ENCODE results near the gene SLF1. TPM values are rescaled to one million over a fixed set of nuclear protein-coding genes. Genes with fewer than 3 reads are reported as not detected.
A peak's percentile ranks its signal among the peaks of the same experiment; 100 is the strongest.

SLF1 gene
- total RNA-seq, 1 donor from 2014 or later, result 13.7 TPM

DNA sequence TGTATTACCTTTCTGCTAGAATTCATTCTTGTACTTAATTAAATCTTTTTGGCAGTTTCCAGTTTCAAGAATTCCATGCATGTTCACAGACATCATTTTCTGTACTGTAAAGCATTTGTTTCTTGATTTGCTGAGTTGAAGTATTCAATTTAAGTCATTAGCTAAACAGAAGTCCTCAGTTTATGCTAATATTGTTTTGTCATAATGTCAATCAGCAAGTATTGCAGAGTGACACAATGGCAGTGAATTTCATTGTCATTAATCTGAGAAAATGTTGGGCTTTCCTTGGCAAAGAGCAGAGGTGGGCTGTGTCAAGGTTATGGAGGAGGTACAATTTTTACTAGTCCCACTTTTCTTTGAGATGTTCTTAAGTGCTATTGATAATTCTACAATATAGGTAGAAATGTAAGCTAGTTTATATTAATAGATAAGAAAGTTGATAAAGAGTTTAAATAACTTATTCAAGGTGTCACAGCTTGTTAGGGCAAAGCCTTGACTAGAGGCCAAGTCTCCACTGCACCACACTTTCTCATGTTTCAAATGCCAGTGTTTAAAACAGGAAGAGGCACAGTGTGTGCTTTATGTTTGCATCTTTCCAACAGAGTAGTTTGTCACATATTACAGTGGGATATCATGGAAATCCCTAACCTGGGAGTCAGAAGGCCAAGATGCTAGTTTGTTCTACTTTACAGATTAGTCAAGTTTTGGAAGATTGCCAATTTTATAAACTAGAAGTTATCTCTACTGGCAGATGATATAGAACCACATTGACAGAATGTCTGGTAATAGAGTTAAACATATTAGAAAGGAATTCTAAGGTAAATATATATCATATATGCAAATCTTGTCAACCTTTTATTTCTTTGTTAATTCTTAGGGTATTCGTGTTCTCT, 56.3 kb downstream of the SLF1 start:
- H3K4me3 Mint-ChIP-seq (ENCODE audit: low read depth), result no peak overlapping the region
- no peak overlapping the region for H3K27ac Mint-ChIP-seq
- no peaks in the 10 kb centered on the region for H3K4me1 Mint-ChIP-seq (ENCODE audit: low read depth)
- no peak for DNase-seq (ENCODE audit: low spot score)
- no peaks in the 10 kb centered on the region for H3K27me3 Mint-ChIP-seq (ENCODE audit: low read depth)
- no peaks in the 10 kb centered on the region for H3K9me3 Mint-ChIP-seq
- peaks cover 18% of the 10 kb centered on the region for H3K36me3 Mint-ChIP-seq (ENCODE audit: low read depth)
- intact Hi-C loops (cut with micrococcal nuclease), result no loop called here

DNA sequence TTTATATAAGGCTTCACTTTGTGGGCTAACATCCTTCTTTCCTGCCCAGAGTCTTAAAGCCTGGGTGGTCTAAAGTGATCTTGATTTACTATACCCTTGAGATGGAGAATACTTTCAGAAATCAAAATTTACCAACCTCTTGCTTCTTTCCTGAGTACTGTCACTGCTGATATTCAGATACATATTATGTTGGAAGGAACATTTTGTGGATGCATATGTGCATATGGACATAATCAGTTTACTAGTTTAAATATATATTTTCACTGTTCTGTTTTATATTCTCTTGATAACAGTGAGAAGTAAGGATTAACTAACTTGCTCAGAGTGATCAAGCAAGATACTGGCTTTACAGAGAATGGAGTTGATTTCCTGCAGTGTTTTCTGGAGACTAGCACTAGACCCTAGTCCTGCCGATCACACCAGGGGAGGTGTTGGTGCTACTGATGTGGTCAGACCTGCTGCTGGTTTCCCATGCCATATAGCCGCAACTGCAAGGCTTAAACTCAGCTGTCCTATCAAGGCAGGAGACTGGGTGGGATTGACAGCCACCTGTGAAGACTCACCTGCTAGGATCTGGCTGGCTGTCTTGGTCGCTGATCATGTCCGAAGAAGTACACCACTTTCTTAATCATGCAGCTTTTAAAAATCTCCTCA, 57.6 kb downstream of the SLF1 start:
- DNase-seq (ENCODE audit: low spot score), result no peak
- Mint-ChIP-seq H3K9me3 (no peaks in the 10 kb centered on the region), H3K4me3 (ENCODE audit: low read depth) (no peak overlapping the region), H3K36me3 (ENCODE audit: low read depth) (peaks cover 21% of the 10 kb centered on the region), H3K27ac (no peak overlapping the region), H3K27me3 (ENCODE audit: low read depth) (no peaks in the 10 kb centered on the region), H3K4me1 (ENCODE audit: low read depth) (no peaks in the 10 kb centered on the region)
- intact Hi-C loops (cut with micrococcal nuclease), result no loop called here

DNA sequence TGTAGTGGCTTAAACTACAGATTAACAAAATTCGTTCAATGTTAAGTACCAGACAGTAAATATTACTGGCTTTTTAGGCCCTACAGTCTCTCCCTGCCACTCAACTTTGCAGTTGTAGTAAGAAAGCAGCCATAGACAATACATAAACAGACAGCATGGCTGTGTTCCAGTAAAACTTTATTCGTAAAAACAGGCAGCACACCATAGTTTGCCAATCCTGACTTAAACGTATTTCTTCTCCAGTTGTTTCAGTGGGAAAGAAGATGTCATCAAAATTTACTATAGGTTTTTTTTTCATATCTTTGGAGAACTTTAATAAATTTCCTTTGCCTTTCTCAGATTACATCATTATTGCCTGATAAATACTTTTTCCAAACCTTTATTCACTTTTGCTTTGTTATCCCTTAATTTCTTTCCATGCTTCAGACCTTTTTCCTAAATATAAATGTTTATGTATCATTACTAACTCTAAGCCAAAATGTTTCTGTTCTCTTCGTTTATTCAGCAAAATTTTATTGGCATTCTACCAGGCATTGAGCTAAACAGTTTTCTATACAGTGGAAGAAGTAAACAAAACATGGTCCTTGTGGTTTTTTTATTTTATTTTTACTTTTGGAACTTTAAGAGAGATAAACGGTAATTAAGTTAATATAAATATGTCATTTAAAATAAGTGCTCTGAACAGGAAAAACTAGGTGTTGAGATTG, 64.5 kb downstream of the SLF1 start:
- intact Hi-C loops (cut with micrococcal nuclease), result no loop called here
- Mint-ChIP-seq H3K4me1 (ENCODE audit: low read depth) (no peaks in the 10 kb centered on the region), H3K4me3 (ENCODE audit: low read depth) (no peak overlapping the region), H3K27me3 (ENCODE audit: low read depth) (no peaks in the 10 kb centered on the region), H3K36me3 (ENCODE audit: low read depth) (peaks cover 14% of the 10 kb centered on the region), H3K9me3 (no peaks in the 10 kb centered on the region), H3K27ac (peak overlapping the region; percentile 7)
- no peak for DNase-seq (ENCODE audit: low spot score)

DNA sequence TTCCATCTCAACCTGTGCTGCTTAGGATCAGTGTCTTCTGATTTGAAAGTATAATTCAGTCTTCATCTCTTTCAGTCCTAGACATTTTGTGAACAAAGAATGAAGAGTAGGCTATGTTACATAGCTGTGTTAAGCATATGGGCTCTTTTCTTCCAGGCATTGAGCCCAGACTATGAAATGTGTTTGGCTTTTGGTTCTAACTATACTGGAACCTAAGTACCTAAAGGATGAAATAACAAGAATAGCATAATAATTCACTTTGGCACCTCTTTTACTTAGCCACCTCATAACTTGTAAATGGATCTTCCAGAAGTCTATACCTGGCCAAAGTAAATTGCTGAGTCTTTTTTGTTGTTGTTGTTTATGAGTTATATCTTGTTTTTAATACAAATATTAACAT, 71.4 kb downstream of the SLF1 start:
- no peaks in the 10 kb centered on the region for H3K4me1 Mint-ChIP-seq (ENCODE audit: low read depth)
- no peak overlapping the region for H3K4me3 Mint-ChIP-seq (ENCODE audit: low read depth)
- H3K9me3 Mint-ChIP-seq, result no peaks in the 10 kb centered on the region
- no peak overlapping the region for H3K27ac Mint-ChIP-seq
- H3K36me3 Mint-ChIP-seq (ENCODE audit: low read depth), result peaks cover 19% of the 10 kb centered on the region
- no peaks in the 10 kb centered on the region for H3K27me3 Mint-ChIP-seq (ENCODE audit: low read depth)
- intact Hi-C loops (cut with micrococcal nuclease), result no loop called here
- no peak for DNase-seq (ENCODE audit: low spot score)

DNA sequence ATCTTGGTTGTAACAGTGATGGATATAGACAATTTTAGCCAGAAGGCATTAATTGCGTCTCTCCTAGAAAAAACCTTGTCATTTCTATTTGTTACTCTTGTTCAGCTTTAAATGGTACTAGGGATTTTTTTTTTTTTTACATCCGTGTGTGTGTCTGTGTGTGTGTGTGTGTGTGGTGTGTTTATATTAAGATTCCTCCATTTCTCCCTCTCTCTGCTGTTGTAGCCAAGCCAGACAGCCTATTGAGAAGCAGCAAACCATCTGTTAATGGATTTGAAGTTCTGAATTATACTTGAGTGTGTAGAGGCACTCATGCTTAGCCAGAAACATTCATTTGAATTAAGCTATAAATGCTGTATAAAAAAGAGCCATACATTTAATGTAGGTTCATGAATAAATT, 72.3 kb downstream of the SLF1 start:
- H3K4me3 Mint-ChIP-seq (ENCODE audit: low read depth), result no peak overlapping the region
- H3K36me3 Mint-ChIP-seq (ENCODE audit: low read depth), result peaks cover 19% of the 10 kb centered on the region
- no peak for DNase-seq (ENCODE audit: low spot score)
- H3K27me3 Mint-ChIP-seq (ENCODE audit: low read depth), result no peaks in the 10 kb centered on the region
- H3K27ac Mint-ChIP-seq, result no peak overlapping the region
- H3K9me3 Mint-ChIP-seq, result no peaks in the 10 kb centered on the region
- H3K4me1 Mint-ChIP-seq (ENCODE audit: low read depth), result no peaks in the 10 kb centered on the region
- intact Hi-C loops (cut with micrococcal nuclease), result no loop called here

DNA sequence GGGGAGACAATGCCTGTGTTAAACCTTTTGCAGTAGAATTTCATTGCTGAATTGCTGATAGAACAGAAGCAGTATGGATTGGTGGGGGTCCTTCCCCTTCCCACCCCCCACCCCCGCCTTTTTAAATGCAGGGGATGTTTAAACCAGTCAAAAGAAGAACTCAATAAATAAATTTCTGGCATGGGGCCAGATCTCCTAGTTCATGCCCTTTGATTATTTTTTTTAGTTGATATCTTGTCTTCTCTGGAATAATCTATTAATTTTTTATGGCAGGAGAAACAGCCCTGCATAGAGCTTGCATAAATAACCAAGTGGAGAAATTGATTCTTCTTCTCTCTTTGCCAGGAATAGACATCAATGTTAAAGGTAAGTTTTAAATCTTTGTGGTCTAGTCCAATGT, 72.8 kb downstream of the SLF1 start:
- H3K4me3 Mint-ChIP-seq (ENCODE audit: low read depth), result no peak overlapping the region
- peaks cover 19% of the 10 kb centered on the region for H3K36me3 Mint-ChIP-seq (ENCODE audit: low read depth)
- no peak for DNase-seq (ENCODE audit: low spot score)
- intact Hi-C loops (cut with micrococcal nuclease), result no loop called here
- no peak overlapping the region for H3K27ac Mint-ChIP-seq
- no peaks in the 10 kb centered on the region for H3K4me1 Mint-ChIP-seq (ENCODE audit: low read depth)
- no peaks in the 10 kb centered on the region for H3K9me3 Mint-ChIP-seq
- no peaks in the 10 kb centered on the region for H3K27me3 Mint-ChIP-seq (ENCODE audit: low read depth)

DNA sequence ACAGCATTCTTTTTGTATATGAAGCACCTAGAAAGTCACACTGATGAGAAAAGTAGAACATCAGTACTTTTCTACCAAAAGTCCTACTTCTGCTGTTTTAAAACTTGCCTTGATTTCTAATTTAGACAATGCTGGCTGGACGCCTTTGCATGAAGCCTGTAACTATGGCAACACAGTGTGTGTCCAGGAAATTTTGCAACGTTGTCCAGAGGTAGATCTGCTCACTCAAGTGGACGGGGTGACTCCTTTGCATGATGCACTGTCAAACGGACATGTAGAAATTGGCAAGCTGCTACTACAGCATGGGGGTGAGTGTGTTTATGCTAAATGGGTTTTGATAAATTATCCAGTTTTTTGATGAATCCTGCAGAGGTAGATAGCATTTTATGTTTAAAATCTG, 73.5 kb downstream of the SLF1 start:
- H3K36me3 Mint-ChIP-seq (ENCODE audit: low read depth), result peaks cover 19% of the 10 kb centered on the region

DNA sequence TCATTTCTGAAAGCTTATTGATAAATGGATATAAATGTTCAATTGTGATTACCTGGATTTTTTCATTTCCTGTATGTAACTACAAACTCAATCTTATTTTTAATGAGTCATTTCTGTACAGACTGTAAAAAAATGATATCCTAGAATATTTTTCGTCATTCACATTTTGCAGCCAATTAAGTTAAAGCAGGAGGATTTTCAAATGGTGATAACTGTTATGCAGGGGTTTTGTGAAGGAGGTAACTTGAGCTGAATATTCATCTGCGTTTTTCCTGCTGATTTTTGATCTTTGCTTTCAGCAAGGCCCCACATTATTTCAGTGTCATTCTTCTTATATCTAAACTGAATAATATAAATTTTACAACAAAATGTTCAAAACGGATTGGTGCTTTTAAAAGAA, 74.1 kb downstream of the SLF1 start:
- no peak overlapping the region for H3K27ac Mint-ChIP-seq
- no peaks in the 10 kb centered on the region for H3K27me3 Mint-ChIP-seq (ENCODE audit: low read depth)
- H3K4me1 Mint-ChIP-seq (ENCODE audit: low read depth), result no peaks in the 10 kb centered on the region
- intact Hi-C loops (cut with micrococcal nuclease), result loop anchor here (2.0 kb wide), 1 partner anchor 168 kb away; no protein-coding TSS in a partner anchor
- no peak for DNase-seq (ENCODE audit: low spot score)
- H3K4me3 Mint-ChIP-seq (ENCODE audit: low read depth), result no peak overlapping the region
- no peaks in the 10 kb centered on the region for H3K9me3 Mint-ChIP-seq
- peaks cover 14% of the 10 kb centered on the region for H3K36me3 Mint-ChIP-seq (ENCODE audit: low read depth)

More for the DNA sequence above, 73.5 kb downstream of the SLF1 start:
- Mint-ChIP-seq H3K4me1 (ENCODE audit: low read depth) (no peaks in the 10 kb centered on the region), H3K4me3 (ENCODE audit: low read depth) (no peak overlapping the region), H3K9me3 (no peaks in the 10 kb centered on the region), H3K27ac (no peak overlapping the region), H3K27me3 (ENCODE audit: low read depth) (no peaks in the 10 kb centered on the region)
- intact Hi-C loops (cut with micrococcal nuclease), result loop anchor here (2.0 kb wide), 1 partner anchor 167 kb away; no protein-coding TSS in a partner anchor
- DNase-seq (ENCODE audit: low spot score), result no peak

DNA sequence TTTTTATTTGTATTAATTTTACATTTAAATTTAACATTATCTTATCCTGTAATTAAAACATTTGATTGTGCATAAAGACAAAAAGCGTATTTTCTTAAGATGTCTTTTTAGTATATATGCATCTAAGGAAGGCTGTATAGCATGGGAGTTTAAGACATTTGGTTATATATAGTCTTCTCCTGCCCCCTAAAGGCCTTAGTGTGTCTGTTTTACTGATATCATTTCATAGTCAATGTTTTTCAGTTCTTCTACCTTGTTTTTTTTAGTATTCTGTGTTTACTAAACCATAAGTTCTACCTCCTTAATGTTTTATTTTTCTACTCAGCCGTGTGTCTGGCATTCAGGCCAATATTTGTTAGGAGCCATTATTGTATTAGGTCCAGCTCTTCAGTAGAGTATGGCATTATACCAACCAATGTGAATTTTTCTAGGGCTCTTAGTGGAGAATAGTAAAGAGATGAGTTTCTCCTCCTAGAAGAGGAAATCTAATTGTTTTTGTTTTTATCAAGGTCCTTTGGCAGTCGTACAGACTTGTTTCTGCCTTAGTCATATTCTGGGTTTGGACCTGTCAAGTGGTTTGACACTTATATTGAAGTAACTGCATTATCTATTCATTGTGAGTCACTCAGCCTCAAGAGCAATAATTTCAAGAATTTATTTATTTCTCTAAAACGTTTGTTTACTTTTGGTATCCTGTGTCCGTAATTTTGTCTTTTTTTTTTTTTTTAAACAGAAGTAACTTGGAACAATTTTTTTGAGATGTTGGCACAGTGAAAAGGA, 74.8 kb downstream of the SLF1 start:
- Mint-ChIP-seq H3K9me3 (no peaks in the 10 kb centered on the region), H3K4me3 (ENCODE audit: low read depth) (no peak overlapping the region), H3K27ac (no peak overlapping the region), H3K4me1 (ENCODE audit: low read depth) (no peaks in the 10 kb centered on the region), H3K27me3 (ENCODE audit: low read depth) (no peaks in the 10 kb centered on the region), H3K36me3 (ENCODE audit: low read depth) (peaks cover 14% of the 10 kb centered on the region)
- no peak for DNase-seq (ENCODE audit: low spot score)
- intact Hi-C loops (cut with micrococcal nuclease), result loop anchor here (2.0 kb wide), 1 partner anchor 168 kb away; no protein-coding TSS in a partner anchor

DNA sequence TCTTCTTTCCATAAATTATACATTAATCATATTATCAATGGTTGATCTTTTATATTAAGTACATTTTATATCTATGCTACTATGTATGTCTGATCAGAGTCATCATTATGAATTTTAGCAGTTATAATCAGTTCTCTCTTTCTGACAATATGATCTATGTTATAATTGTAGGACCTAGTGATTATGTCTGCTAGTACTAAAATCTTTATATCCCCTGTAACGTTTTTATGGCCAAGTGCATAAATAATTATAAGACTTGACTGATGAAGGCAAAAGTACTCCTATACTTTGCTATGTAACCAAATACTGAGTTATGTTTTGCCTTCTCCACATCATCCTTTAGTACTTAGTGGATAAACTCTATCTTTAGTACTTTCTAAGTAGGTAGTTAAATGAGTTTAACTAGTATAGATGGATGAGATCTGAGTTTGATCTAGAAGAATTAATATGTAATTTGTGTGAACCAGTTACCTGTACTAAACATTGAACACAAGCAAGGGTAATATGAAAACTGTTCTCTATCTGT, 75.4 kb downstream of the SLF1 start:
- Mint-ChIP-seq H3K27me3 (ENCODE audit: low read depth) (no peaks in the 10 kb centered on the region), H3K9me3 (no peaks in the 10 kb centered on the region), H3K36me3 (ENCODE audit: low read depth) (peaks cover 8% of the 10 kb centered on the region), H3K27ac (no peak overlapping the region), H3K4me3 (ENCODE audit: low read depth) (no peak overlapping the region), H3K4me1 (ENCODE audit: low read depth) (no peaks in the 10 kb centered on the region)
- intact Hi-C loops (cut with micrococcal nuclease), result loop anchor here (2.0 kb wide), 1 partner anchor 169 kb away; no protein-coding TSS in a partner anchor
- no peak for DNase-seq (ENCODE audit: low spot score)

DNA sequence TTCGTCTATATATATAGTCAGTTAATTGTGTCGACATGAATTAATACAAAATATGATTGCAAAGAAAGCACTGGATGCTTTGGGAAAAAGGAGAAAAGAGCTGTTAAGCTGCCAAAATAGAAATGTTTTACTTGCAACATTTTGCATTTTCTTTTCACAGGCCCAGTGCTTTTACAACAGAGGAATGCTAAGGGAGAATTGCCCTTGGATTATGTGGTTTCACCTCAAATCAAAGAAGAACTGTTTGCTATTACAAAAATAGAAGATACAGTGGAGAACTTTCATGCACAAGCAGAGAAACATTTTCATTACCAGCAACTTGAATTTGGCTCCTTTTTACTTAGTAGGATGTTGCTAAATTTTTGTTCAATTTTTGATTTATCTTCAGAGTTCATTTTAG, 76.2 kb downstream of the SLF1 start:
- Mint-ChIP-seq H3K36me3 (ENCODE audit: low read depth) (peaks cover 3% of the 10 kb centered on the region), H3K27me3 (ENCODE audit: low read depth) (no peaks in the 10 kb centered on the region), H3K4me1 (ENCODE audit: low read depth) (no peaks in the 10 kb centered on the region), H3K4me3 (ENCODE audit: low read depth) (no peak overlapping the region), H3K27ac (no peak overlapping the region), H3K9me3 (no peaks in the 10 kb centered on the region)
- intact Hi-C loops (cut with micrococcal nuclease), result no loop called here
- DNase-seq (ENCODE audit: low spot score), result no peak

DNA sequence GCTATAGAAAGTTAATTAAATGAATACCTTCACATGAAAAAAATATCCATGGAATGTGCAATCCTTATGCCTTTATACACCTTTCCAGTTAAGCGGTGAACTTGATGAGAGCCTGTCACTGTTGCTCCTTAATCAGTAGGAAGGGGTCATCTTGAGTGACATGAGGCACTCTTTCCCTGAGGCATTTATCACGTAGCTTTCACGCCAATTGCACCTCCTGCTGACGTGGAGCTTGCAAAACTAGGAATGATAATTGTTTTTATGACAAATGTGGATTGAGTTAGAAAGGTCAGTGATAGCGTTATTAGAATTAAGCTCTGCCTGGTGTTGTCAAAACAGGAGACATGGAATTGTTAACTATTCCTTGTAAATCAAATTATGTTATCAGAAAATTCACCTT, 79.7 kb downstream of the SLF1 start:
- Mint-ChIP-seq H3K4me1 (ENCODE audit: low read depth) (peaks cover 11% of the 10 kb centered on the region), H3K27me3 (ENCODE audit: low read depth) (no peaks in the 10 kb centered on the region), H3K27ac (no peak overlapping the region), H3K9me3 (no peaks in the 10 kb centered on the region), H3K36me3 (ENCODE audit: low read depth) (peaks cover 2% of the 10 kb centered on the region), H3K4me3 (ENCODE audit: low read depth) (no peak overlapping the region)
- no peak for DNase-seq (ENCODE audit: low spot score)
- intact Hi-C loops (cut with micrococcal nuclease), result no loop called here

Measured in activated T-helper 2 cell treated with anti-CD3 and anti-CD28 coated beads, Interferon-gamma antibody, Interleukin-2, Interleukin-4, amounts not matched to agents 10 μg/mL and 5 μg/mL and 100 μg/mL, durations not matched to agents 14 hours and 24 hours and 36 hours (primary cell).